HG03280 (cell line): ENCODE data around the gene VGF.

Source experiments
- ATAC-seq: cut with Tn5 transposase; IDR thresholded peaks from one replicate; pipeline ENCODE4 v1.9.1; 2021; ENCODE audit warnings: mild to moderate bottlenecking, moderate library complexity; ENCODE audit not compliant: unreplicated experiment

VGF gene

DNA sequence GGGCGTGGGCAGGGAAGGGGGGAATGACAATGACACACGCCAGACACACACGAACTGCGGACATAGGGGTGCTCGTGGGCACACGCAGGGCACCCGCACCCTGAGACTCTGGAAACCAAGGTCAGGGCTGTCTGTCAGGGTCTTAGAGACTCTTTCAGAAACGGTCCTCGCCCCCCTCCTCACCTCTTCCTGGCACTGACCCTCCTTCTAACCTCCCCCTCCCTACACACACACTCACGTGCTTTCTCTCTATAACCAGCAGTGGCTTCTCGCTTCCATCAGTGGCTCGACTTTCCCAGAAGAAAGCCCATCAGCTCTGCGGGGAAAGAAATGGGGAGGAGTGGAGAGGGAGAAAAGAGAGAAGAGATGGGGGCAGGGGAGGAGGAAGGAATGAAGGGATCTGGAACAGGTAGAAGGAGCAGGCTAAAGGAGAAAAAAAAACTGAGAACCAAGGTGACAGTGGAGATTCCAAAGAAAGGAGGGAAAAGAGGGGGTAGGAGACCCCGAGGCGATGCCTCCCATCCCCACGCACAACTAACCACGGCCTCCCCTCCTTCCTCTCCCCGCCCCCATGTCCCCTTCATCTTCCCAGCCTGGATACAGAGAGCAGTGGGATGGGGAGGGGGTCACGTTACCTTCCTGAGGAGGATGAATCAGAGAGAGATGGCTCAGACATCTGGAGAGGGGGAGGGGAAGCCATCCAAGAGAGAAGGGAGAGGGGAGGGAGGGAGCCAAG, 1.7 kb upstream of the VGF start:
- ATAC-seq = no peak

- no peak for ATAC-seq
Measured at GRCh38 chr7:101166648-101166908, 1.2 kb upstream of the VGF start.

- ATAC-seq = no peak
Measured at GRCh38 chr7:101165958-101166647, 734 bp upstream of the VGF start.

DNA sequence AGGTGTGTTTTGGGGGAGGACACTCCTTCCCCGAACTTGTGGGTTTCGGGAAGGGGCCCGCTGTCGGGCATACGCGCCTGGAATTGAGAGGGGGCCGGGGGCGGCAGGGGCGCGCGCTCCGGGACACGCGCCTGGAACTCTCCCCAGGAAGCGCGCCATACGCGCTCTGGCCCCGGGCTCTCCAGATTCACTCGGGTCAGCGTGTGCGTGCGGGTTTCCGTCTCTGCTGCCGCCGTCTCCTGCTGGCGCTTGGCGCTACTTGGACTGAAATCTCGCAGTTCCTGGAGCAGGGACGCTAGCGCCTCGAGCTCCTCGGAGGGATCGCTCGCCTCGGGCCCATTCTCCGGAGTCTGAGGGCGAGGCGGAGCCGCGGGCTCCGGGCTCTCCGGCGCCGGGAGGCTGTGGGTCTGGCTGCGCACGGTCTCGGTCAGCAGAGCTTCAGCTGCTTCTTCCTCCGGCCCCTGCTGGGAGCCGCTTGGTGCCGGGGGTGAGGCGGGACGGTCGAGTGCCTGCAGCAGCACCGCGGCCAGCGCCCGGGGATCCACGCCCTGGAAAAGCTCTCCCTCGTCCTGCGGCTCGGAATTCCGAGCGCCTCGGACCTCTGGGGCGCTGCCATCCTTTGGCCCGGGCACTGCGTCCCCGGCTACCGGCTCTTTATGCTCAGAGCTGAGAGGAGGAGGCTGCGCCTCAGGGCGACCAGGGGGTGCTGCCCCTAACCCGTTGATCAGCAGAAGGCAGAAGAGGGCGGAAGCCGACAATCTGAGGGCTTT, 1.1 kb downstream of the VGF start:
- ATAC-seq = no peak

GRCh38 chr7:101163279-101164070, 1.9 kb downstream of the VGF start:
- ATAC-seq = no peak

GRCh38 chr7:101162551-101163278, 2.7 kb downstream of the VGF start:
- no peak for ATAC-seq

- ATAC-seq = no peak
Measured at GRCh38 chr7:101161692-101162471, 3.5 kb downstream of the VGF start.

GRCh38 chr7:101160910-101161309, 4.5 kb downstream of the VGF start:
- no peak for ATAC-seq

- no peak for ATAC-seq
Measured at GRCh38 chr7:101159696-101160674, 5.4 kb downstream of the VGF start.

DNA sequence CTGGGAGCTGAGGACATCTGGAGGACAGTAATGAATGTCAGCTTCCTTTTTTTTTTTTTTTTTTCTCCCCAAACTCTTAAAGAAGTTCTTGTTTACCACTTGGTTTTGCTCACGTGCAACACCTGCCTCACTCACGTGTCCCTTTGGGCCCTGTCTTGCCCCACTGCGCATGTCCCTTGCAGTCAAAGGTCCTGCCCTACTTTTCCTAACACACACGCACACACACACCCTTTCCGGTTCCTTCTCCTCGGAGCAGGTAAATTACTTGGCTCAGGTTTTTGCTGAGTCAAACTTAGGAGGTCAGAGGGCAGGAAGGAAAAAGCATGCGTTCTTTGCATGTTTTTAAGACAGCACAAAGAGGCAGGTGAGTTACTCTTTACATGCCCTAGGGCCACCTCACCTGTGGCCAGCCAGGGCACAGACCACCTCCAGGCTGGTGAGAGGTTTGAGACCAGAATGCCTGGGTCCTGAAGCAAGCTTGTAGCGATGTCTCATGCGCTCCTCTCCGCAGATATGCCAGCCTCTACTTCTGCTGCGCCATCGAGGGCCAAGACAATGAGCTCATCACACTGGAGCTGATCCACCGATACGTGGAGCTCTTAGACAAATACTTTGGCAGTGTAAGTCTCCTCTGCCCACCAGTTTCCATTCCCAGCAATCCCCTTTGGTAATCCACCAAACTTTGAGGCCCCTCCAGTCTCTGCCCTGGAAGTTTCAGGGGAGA, 8.3 kb downstream of the VGF start:
- ATAC-seq = no peak

GRCh38 chr7:101156277-101156676, 9.1 kb downstream of the VGF start:
- no peak for ATAC-seq

GRCh38 chr7:101155303-101155702, 10.1 kb downstream of the VGF start:
- no peak for ATAC-seq

GRCh38 chr7:101154693-101155102, 10.7 kb downstream of the VGF start:
- peak; percentile 21 for ATAC-seq

DNA sequence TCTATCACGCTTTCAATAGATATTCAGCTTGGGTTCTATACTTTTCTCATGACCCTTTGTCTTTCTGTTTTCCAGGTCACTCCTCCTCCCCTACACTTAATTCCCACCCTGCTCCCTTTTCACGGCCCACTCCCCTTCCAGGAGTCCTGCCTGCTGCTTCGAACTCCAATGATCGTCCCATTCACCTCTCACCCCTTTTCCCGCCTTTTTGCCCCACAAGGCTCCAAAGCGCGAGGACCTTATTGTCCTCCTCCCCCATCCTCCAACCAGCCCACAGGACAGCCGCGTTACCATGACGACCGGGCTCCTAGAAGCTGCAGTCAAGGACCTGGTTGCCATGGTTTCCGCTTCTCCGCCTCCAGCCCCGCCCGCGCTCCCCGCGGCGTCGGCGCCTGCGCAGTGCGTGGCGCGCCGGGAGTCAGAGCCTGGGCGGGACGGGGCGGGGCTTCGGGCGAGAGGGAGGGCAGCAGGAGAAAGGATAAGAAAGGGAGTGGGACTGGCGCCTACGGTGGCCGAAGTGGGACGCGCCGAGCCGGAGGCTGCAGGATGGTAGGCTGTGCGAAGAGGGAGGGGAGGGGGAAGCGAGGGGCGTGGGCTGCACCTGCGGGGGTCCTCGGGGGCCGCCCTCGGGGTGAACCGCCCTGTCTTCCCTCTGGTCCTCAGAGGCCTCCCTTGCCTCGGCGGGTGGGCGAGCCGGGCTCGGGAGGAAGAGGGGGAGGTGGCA, 11.2 kb downstream of the VGF start, which contains the start of gene AP1S1:
Gene AP1S1 (plus strand): TSS at position 508 of the 724 bp plus-strand sequence. CDS start 39 bp downstream, at position 547.
- peak; percentile 86 for ATAC-seq

DNA sequence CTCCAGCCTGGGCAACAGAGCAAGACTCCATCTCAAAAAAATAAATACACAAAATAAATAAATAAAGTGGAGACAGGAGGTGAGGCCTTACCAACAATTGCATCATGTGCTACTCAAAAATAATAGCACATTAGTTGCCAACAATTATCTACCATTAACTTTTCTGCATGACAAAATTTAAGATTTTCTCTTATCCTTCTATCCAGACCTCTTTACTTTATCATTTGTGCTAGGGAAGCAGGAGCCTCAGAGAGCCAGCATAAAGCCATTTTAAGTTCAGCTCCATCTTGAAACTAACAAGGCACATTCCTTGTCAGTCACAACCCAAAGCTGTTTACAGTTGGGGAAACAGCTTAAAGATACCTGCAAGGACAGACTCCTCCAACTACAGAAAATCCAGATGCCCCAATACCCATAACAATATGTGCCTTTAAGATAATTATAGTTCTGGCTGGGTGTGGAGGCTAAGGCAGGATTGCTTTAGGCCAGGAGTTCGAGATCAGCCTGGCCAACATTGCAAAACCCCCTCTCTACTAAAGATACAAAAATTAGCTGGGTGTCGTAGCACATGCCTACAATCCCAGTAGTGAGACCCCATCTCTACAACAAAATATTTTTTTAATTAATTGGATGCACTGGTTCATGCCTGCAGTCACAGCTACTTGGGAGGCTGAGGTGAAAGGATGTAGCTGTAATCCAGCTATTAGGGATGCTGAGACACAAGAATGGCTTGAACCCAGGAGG, 13.3 kb downstream of the VGF start:
- ATAC-seq = no peak

DNA sequence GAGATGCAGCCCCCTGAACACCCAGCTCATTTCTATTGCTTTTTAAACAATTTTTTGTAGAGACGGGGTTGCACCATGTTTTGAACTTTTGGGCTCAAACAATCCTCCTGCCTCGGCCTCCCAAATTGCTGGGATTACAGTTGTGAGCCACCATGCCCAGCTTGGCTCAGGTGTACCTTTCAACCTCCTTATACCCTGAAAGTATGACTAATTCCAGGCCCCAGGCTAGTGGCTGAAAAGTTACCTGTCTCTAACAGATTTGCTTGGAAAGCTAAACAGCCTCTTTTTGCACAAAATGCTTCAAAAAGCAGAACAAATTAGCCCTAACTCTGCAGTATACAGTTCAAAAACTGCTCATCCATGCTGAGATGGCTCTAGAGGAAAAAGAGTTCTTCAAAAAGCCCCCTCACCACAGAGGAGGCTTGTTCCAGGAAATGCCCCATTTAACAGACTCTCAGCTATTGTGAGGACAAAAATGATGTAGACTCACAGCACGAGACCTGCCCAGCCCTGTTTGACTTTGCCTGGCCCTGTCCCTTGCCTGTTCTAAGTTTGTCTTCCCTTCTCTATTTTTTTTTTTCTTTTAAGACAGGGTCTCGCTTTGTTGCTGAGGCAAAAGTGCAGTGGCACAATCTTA, 24.5 kb downstream of the VGF start:
- ATAC-seq = no peak
